Lower leg skin (tissue), 4 donors: ENCODE data around the gene JADE1. TPM values are rescaled to one million over a fixed set of nuclear protein-coding genes. Genes with fewer than 3 reads are reported as not detected.

Experiments used
- DNase-seq, 2 donors: peaks; one replicate each; pipeline ENCODE4 v3.0.0-alpha.2; 2019; ENCODE audit warnings: low spot score in 2 of 2
- H3K4me3 ChIP-seq: fragments of 200-600 bp; sonication (generic); 2 replicates; pipeline ENCODE4 v1.5.1; 2017; ENCODE audit warnings: mild to moderate bottlenecking, low read depth; ENCODE audit not compliant: poor library complexity, severe bottlenecking
- POLR2A ChIP-seq, 2 donors: fragments of 450-650 bp; IDR thresholded peaks; one replicate each; pipeline ENCODE4 v1.6.1; 2016 to 2017; ENCODE audit warnings: antibody characterized with exemption in 2 of 2, mild to moderate bottlenecking in 1 of 2, moderate library complexity in 1 of 2
- WGBS, 2 donors: methylation state at CpG; one replicate each; pipeline ENCODE4 v1.1.5; 2018; 5-methylcytosine and 5-hydroxymethylcytosine counted together
- intact Hi-C: fragments of 100-400 bp; cut with DNase I; formaldehyde crosslinking; loops from one replicate; pipeline ENCODE4 v1.15.0; 2023; ENCODE audit warnings: low total_unique reads
- total RNA-seq, 4 donors: library from RNA; depleted of rRNA; stranded (reverse); fragments of >200 nt; gene quantifications; one replicate each; pipeline ENCODE4 v1.1.0, GENCODE V29; 2016
- TF ChIP-seq, protein P1 (sequence below), 3 donors: fragments of 450-650 bp; IDR thresholded peaks; one replicate each; pipeline ENCODE4 v1.5.1; 2016; ENCODE audit warnings: antibody characterized with exemption in 3 of 3, mild to moderate bottlenecking in 3 of 3, moderate library complexity in 2 of 3

JADE1 gene
- total RNA-seq, 4 donors from 2014 or later: 13.5 to 36.7 (median 19.6) TPM

DNA sequence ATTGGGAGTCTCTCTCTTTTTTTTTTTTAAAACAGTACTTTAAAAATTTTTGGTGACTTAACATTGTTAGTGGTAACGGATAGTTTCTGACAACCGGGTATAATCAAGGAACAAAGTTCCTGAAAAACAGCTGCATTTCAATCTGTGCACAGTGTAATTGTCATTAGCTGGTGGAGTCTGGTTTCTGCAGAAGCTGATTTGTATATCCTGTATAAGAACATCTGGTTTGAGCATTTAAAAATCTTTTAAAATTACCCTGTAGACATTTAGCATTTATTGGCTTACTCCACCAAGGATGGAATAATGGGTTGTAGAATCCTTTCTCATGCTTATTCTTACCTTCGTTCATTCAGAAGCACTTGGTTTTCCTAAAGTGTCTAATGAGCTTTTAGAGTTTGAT is 11.2 kb downstream of the JADE1 start:
- no peak for TF ChIP-seq POLR2A (IDR thresholded peaks at IDR 0.05)
- TF ChIP-seq, protein P1, sequence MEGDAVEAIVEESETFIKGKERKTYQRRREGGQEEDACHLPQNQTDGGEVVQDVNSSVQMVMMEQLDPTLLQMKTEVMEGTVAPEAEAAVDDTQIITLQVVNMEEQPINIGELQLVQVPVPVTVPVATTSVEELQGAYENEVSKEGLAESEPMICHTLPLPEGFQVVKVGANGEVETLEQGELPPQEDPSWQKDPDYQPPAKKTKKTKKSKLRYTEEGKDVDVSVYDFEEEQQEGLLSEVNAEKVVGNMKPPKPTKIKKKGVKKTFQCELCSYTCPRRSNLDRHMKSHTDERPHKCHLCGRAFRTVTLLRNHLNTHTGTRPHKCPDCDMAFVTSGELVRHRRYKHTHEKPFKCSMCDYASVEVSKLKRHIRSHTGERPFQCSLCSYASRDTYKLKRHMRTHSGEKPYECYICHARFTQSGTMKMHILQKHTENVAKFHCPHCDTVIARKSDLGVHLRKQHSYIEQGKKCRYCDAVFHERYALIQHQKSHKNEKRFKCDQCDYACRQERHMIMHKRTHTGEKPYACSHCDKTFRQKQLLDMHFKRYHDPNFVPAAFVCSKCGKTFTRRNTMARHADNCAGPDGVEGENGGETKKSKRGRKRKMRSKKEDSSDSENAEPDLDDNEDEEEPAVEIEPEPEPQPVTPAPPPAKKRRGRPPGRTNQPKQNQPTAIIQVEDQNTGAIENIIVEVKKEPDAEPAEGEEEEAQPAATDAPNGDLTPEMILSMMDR (IDR thresholded peaks at IDR 0.05): no peak
- H3K4me3 ChIP-seq: no peak overlapping the region
- 80 to 82% methylated on average over 3 of the region's 3 CpGs for WGBS, 2 donors
- intact Hi-C loops: no loop called here
- DNase-seq: no peak

DNA sequence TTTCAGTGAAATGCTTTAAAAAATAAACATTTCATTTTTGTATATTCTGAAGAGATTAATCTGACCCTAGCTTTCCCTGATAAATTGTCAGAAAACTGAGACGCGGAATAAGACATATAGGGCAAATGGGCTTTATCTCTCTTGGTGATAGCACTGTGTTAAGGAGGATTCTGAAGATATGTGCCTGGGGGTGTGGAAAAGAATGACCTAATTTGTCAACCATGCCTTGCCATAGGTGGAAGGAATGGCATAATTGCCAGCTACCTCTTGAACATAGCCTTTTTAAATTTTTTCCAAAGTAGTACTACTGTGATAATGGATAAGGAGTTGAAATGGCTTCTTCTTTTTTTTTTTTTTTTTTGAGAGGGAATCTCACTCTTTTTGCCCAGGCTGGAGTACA is 11.7 kb downstream of the JADE1 start:
- DNase-seq: no peak
- WGBS, 2 donors: 96 to 99% methylated on average over 2 of the region's 2 CpGs
- intact Hi-C loops: no loop called here
- no peak overlapping the region for H3K4me3 ChIP-seq
- TF ChIP-seq POLR2A (IDR thresholded peaks at IDR 0.05): no peak
- TF ChIP-seq, protein P1 (IDR thresholded peaks at IDR 0.05): no peak

DNA sequence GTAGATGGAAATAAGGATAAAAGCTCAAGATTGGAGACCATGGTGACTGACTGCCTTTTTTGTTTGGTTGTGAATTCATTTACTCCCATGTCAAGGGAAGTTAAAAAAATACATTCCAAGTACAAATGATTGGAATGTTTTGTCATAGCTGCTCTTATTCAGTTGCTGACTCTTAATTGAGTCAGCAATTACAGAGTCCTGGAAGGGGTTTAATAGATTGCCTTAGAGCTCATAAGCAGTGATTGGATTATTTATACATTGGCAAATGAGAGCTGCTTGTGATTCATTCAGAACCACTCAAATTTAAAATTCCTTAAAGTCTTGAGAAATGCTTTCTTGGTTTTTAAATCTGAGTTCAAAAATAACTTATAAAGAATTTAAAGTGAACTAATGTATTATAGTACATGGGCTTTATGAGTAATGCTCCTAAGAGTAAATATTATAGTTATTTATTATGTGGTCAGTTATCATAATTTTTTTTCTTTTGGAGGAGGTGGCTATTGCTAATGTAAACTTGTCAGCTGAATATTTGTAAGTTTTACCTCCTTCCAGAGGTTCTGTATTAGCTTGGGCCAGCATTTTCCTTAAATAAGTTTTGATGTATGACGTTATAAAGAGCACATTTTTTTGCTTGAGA is 13.6 kb downstream of the JADE1 start:
- H3K4me3 ChIP-seq: no peak overlapping the region
- no peak for DNase-seq
- TF ChIP-seq, protein P1 (IDR thresholded peaks at IDR 0.05): no peak
- TF ChIP-seq POLR2A (IDR thresholded peaks at IDR 0.05): no peak
- intact Hi-C loops: no loop called here
- 55 to 67% methylated on average over 1 of the region's 1 CpG for WGBS, 2 donors

DNA sequence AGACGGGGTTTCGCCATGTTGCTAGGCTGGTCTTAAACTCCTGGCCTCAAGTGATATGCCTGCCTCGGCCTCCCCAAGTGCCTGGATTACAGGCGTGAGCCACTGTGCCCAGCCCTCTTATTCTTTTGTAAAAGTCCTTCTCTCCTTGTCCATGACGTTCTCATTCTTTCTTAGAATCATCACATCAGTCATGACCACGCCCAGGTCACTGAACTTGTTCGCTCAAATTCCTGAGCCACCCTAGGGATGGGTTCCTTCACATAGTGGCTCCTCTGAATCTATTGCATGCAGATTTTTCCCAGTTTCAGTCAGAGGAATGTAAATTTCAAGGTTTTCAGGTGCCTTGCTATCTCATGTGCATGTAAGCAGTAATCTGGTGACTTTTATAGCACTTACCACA is 15.7 kb downstream of the JADE1 start:
- peak in 1 of 2 donors; percentile 61 for DNase-seq
- intact Hi-C loops: no loop called here
- WGBS, 2 donors: 78 to 80% methylated on average over 7 of the region's 7 CpGs
- no peak overlapping the region for H3K4me3 ChIP-seq
- TF ChIP-seq, protein P1 (IDR thresholded peaks at IDR 0.05): no peak
- TF ChIP-seq POLR2A (IDR thresholded peaks at IDR 0.05): no peak

DNA sequence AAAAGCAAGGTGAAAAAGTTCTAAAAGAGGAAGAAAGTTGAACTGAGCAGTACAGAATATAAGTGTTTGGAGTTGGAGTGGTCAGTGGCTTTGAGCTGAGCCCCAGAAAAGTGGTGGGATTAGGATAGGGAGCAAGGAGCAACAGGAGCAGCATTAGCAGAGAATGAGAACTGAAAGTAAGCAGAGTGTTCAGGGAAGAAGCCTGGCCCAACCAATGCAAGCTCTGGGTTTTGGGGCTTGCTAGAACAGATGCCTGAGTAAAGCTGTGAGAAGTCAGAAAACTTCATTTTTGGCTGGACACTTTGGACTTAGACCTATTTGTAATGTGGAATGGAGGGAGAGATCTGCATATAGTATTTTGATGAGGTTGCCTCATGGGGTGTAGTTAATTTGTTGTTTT is 17.8 kb downstream of the JADE1 start:
- DNase-seq: no peak
- no peak for TF ChIP-seq POLR2A (IDR thresholded peaks at IDR 0.05)
- TF ChIP-seq, protein P1 (IDR thresholded peaks at IDR 0.05): no peak
- H3K4me3 ChIP-seq: no peak overlapping the region
- intact Hi-C loops: no loop called here

DNA sequence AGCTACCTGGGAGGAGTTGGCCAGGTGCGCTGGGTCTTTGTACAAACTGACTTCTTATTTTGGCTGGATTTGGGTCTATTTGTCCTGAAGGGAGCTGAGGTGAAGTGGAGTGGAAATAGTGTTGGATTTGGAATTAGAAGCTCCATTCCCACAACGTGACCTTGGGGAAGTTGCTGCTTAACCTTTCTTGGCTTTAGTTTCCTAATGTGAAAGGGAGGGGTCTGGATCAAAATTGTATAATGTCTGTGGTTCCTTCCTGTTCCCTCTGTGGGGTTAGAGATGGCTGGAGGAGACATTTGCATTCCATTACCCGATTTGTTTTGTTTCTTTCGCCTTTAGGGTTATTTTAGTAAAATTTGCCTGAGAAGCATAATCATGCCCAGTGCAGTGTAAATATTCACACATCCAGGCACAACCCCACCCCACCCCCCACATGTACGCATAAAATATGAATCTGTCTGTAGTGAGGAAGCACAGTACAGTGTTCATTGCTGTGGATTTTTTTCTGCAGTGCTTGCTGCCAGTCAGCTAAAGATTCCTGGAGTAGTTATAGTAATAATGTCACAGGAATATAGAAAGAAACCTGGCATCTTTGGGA is 21.5 kb downstream of the JADE1 start:
- no peak overlapping the region for H3K4me3 ChIP-seq
- intact Hi-C loops: no loop called here
- TF ChIP-seq, protein P1 (IDR thresholded peaks at IDR 0.05): no peak
- TF ChIP-seq POLR2A (IDR thresholded peaks at IDR 0.05): no peak
- DNase-seq: no peak
- 24 to 27% methylated on average over 5 of the region's 5 CpGs for WGBS, 2 donors
